ENCODE results near the gene CBLB.

The CBLB gene

DNA sequence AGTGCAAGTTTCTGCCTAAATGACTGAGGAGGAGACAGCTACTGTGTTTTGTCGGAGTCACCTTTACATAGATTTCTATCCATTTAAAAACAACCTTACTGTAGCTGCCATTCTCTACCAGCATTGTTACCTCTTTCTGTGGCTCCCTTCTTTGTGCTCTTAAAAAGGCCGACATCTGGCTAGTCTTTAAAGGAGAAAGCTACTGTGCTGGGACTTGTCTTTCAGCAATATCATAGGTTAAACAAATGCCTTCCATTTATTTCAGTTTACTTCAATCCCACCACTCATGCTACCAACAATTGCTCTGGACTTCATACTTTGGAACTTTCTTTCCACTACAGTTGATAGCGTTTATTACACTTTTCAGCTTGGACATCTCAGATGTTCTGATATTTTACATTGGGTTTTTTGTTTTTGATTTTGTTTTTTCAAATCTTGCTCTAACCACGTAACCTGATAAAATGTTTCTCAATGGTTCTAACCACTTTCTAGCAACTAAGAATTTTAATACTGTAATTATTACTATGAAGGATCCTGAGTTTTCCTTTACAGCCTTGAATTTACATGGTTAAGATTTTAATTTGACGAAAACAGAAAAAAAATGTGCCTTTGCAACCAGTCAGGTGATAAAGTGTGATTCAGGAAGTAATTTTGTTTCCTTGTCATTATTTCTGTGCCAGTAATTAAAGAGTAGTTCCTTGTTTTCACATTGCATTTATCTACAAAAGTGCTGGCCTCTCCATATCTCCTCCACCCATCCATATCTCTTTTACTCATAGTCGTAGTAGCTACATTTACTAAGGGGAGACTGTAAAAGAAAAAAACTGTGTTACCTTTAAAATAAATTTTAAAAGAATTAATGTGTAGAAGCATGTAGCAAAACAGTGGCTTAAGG lies 1.3 kb upstream of the CBLB start:
- DNase-seq = no peak

- no peak for DNase-seq
Observed at GRCh38 chr3:105869531-105869833, 670 bp upstream of the CBLB start.

GRCh38 chr3:105868431-105868741 lies 426 bp downstream of the CBLB start:
- DNase-seq = no peak

- DNase-seq = no peak
Observed at GRCh38 chr3:105867712-105868430, 941 bp downstream of the CBLB start.

DNA sequence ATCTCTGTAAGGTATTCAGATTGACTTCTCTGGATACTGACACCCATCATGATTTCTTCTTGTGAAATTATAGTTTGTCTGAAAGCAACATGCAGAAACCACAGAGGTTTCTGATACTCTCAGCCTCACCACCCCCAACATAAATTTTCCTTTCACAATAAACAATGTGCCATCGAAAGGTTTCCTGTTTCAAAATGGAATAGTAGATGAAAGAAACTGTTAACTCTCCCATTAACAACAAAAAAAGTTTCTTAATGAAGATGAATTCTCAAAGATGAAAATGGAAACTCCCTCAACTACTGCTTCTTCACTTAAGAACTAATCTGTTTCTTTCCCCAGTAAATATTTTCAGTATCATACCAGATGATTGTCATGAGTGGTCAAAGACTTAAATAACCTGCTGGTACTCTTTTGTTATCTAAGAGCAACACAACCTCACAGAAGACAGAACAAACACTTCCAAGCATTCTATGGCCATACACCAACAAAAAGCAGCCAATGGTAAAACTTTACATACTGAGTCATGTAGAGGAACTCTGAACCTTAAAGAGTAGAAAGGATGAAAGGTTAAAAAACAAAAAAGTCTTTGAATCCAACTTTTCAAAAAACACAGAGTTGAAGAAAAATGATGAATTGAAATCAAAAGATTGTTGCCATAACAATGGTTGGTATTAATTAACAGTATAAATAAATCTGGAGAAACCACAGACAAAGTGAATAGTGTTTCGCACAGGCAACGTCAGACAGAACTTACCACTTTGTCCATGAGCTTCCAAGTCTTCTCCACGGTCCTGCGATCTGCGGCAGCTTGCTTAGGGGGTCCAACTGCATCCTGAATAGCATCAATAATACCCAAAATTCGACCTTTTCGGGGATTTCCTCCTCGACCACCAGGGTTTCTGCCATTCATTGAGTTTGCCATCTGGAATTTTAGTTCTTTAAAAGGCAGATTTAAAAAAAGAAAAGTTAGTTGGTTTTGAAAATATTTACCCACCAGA lies 1.9 kb downstream of the CBLB start:
- no peak for DNase-seq

DNA sequence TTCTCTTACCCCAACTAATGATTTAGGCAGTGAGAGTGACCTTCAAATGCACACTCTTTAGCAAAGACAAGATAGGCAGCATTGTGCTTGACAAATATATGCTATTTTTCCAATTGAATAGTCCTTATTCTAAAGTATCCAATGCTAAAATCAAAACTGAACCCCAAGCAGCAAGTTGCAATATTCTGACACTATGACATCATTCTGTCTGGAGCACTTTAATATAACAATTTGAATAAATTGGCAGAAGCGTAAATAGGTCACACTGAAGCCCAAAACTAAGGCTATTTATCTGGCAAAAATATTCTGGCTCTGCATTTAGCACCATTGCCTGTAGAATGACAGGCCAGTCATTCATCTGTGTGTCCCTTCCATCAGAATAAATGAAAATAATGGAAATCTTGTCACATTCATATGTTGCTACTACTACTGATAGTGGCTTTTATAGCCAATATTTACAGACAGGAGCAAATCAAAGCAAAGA lies 2.9 kb downstream of the CBLB start:
- DNase-seq = no peak

DNA sequence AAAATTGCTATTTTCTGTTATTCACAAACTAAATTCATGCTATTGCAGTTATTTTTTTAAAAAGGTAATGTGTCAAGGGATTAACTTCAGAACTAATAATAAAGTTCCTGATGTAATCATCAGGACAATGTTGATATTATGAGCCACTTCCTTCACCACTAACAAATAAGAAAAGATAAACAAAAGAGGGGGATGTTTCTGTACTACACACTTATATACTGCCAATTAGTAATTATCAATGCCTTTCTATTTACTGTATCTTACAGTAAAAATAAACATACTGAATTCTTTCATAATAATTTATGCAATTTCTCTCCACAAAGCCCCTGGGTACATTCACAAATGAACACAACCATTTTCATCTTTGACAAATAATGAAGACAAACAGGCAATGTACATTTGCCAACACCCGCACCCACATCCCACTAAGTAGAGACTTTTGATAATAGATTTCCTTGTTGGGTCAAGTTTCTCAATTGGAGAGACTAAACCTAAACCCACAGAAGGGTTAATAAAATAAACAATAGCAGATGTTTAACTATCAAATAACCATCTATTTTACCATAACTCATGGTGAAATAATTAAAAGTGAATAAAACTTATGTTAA lies 3.7 kb downstream of the CBLB start:
- DNase-seq = no peak

DNA sequence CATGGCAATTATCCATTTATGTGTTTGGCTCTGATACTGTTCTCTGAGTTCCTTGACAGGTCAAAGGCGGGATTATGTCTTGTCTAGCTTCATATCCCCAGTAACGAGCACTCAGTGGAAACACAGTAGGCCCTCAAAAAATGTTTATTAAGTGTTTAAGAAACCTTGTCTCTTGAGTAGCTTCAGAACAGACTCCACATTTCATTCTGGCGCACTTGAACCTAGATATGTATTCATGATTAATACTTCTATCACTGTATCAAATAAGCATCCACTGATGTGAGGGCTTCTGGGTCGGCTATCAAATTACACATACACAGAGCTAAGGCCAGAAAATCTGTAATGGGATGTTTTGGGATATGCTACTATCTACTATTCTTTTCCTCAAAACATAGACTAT lies 4.6 kb downstream of the CBLB start:
- DNase-seq = no peak

DNA sequence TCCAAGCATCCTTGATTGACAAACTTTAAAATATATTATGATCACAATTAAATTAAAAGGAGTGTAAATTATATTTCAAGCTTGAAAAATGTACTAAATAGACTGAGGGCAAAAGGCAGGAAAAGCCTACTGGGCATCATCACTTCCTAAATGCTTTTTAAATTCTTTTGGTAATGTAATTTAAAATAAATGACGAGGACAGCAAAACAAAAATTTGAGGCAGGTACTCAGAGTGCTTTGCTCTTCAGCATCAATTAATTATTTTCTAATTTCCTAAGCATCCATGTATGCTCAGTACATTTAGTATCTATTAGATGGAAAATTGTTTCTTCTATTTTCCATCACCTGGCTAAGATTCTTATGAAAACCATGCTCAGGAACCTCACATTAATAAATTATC lies 5.2 kb downstream of the CBLB start:
- no peak for DNase-seq

DNA sequence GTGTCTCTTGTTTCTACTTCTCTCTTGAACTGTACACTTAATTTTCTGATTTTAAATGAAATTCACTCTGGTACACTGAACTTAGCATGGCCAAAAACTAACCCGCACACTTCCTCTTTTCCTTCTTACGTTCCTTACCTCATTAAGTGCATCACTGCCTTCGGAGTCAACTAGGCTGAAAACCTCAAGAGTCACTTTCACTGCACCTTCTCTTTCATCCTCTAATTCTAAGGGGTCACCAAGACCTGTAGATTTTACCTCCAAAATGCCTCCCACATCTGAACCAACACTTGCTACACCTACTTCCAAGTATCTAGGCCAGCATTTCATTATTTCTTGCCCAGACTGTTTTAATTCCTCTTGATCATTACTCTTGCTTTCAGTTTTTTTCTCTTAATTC lies 6.6 kb downstream of the CBLB start:
- no peak for DNase-seq

DNA sequence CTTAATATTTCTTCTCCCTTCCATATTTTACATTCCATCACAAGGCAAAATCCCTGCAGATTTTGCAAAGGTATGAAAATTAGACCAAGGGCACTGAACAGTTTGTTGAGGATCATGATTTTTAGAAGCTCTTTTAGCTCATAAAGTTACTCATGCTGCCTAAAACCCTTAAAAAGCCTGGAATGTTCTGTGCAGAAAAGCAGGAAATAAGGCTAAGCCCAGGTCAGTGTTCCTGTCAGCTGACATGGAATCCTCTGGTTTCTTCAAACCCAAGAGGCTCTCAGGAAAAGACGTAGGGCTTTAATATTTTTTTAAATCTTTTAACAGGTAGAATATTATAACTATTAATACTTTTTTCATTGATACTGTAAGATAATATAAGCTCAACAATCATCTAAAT lies 8.2 kb downstream of the CBLB start:
- DNase-seq = no peak

GRCh38 chr3:105858017-105858416 lies 10.8 kb downstream of the CBLB start:
- no peak for DNase-seq

GRCh38 chr3:105857601-105858000 lies 11.2 kb downstream of the CBLB start:
- no peak for DNase-seq

GRCh38 chr3:105856605-105857004 lies 12.2 kb downstream of the CBLB start:
- no peak for DNase-seq

DNA sequence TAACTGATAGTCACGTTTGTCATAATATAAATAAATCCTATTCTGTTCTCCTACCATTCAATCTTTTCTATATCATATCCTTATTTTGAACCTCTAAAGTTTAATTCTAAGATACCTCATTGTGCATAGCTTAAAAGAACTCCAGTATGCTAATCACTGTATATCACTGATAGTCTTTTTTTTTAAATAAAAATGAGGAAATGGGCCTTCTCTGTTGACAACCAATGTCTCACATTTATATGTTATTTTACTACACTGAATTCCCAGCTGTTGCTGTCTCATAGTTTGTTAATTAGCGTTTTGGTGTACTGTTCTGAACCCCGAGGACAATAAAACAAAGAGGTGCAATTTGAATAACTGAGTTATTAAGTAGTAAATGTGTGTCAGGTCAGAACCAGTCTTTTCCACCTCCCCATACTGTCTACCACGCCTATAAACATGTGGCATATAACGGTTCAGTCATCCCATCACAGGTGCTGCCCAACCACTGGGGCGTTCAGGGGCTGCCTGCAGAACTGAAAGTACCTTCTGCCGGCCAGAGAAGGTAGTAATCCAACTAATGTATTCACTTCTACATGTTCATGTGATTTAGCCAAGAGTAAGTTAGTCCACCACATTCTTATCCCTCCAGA lies 14.9 kb downstream of the CBLB start:
- no peak for DNase-seq

DNA sequence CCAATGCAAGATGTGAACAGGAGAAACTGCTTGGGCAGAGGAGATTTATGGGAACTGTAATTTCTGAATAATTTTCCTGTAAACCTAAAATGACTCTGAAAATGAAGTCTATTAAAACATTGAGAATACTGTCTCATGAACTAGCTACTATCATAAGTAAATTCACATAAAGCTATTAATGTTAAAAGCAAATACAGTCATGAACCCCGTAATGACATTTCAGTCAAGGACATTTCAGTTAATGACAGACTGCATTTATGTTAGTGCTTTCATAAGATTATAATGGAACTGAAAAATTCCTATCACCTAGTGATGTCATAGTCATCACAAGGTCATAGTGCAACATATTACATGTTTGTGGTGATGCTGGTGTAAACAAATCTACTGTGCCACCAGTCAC lies 17.2 kb downstream of the CBLB start:
- no peak for DNase-seq

DNA sequence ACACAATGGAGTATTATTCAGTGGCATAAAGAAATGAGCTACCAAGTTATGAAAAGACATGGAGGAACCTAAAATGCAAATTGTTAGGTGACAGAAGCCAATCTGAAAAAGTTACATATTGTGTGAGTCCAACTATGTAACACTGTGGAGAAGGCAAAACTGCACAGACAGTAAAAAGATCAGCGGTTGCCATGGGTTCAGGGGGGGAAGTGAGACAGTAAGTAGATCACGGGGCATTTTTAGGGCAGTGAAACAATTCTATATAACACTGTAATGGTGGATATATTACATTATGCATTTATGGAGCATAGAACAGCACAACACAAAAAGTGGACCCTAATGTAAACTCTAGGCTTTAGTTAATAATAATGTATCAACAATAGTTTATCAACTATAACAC lies 17.6 kb downstream of the CBLB start:
- no peak for DNase-seq

- no peak for DNase-seq
Observed at GRCh38 chr3:105850593-105850992, 18.2 kb downstream of the CBLB start.

DNA sequence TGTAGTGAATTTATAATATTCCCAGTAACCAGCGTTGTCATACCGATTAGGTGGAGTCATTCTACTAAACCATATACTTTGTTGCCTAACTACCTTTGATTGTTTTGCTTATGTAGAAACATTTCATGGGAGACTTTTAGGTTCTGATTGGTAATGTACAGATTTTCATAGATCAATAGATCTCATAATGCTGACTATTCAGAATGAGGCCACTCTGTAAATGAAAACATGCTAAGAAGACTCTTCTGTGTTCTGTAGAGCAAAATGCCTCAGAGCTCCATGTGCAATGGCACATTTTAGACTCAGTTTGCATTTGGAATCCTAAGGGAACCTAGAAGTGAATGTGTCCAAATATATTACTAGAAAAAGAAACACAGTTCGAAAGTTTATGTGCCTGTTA lies 20.0 kb downstream of the CBLB start:
- DNase-seq = no peak

DNA sequence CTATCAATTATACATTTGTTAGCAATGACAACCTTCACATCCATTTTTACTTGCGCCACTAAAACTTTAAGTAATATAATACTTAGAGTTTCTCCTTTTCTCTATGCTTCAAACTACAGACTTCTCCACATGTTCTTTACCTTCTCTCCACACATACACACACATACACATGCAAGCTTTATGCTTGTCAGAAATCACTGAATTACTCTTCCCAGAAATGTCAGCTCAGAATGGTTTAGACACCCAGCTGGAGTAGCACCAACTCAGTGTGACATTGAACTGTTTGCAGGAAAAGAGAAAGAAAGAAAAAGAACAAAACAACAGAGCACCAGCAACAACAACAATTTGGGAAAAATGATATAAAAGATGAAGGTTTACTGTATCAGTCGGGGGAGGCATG lies 20.9 kb downstream of the CBLB start:
- DNase-seq = no peak

DNA sequence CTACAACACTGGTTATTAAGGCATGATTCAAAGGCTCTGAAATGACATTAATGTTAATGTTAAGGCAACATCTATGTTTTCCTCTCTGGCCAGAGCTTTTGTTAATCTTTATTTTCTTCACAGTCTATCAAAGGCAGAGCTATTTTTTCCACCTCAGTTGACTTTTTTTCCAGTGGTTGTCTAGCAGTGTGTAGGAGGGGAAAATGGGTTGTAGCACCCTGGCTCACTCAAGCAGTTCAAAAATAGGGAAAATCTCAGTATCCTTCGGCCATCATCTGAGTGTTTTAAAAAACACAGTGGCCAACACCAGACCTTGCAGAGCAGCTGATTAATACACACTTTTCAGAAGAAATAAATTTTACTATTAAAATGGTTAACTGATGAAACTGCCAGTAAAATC lies 21.4 kb downstream of the CBLB start:
- DNase-seq = no peak

DNA sequence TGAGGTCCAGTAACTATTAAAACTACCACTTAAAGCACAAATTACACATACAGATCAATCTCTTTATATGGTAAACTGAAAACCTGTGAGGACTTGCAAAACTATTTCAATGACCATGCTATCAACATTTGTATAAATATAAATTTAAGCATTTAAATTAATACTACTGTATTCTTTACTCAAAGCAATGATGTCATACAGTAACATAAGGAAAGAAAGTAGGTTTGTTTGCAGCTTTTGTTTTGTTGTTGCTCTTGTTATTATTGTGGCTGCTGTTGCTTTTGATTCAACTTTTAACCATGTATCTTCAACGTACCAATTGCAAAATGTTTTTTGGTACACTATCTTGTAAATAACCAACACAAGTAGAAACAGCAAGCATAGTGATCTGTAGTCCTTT lies 22.0 kb downstream of the CBLB start:
- DNase-seq = no peak

DNA sequence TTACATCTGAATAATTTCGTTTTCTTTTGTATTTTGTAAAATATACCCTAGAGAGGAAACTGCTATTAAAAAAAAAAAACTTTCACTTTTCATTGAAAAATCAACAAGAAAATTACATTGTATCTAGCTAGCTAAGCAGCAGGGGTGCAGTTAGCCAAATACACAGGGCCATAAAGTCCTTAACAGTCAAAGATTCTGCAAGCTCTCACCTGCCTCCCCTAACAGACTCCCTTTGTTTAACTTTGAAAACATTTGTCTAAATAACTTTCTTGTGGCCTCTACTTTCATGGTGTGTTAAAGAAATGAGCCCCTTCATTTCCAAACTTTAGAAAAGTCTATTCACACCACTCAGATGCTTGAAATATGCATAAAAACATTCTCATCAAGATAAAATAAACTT lies 23.3 kb downstream of the CBLB start:
- DNase-seq = no peak
